ENCODE measurements around the gene PPP1R12C.
"Not testable (repeated sequence)": the region's sequence is repeated elsewhere in the genome, so short reads cannot be mapped to it uniquely, and the experiment has no call there.

DNA sequence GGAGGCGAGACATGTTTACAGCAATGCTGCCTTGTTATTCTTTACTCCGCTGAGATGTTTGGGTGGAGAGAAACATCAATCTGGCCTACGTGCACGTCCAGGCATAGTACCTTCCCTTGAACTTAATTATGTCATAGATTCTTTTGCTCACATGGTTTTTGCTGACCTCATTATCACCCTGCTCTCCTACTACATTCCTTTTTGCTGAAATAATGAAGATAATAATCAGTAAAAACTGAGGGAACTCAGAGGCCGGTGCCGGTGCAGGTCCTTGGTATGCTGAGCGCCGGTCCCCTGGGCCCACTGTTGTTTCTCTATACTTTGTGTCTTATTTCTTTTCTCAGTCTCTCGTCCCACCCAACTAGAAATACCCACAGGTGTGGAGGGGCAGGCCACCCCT lies 57.1 kb downstream of the PPP1R12C start:
- not testable (repeated sequence) for TF ChIP-seq POLR2A (IDR thresholded peaks at IDR 0.05; ENCODE audit: low read length); GATA1 (IDR thresholded peaks at IDR 0.05; ENCODE audit: low read depth, low read length)
